ENCODE measurements around the gene NUP88.
"Not testable (repeated sequence)": the region's sequence is repeated elsewhere in the genome, so short reads cannot be mapped to it uniquely, and the experiment has no call there.

DNA sequence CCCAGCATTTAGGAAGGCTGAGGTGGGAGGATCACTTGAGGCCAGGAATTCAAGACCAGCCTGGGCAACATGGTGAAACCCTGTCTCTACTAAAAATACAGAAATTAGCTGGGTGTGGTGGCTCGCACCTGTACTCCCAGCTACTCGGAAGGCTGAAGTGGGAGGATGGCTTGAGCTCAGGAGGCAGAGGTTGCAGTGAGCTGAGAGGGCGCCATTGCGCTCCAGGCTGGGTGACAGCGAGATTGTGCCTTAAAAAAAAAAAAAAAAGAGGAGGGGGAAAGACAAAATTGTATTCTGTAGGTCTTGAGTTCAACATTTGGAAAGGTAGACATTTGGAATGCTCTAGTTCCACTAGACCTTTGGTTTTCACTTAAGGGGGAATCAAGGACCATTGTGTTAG is 11.8 kb upstream of the NUP88 start:
- TF ChIP-seq, protein P1, sequence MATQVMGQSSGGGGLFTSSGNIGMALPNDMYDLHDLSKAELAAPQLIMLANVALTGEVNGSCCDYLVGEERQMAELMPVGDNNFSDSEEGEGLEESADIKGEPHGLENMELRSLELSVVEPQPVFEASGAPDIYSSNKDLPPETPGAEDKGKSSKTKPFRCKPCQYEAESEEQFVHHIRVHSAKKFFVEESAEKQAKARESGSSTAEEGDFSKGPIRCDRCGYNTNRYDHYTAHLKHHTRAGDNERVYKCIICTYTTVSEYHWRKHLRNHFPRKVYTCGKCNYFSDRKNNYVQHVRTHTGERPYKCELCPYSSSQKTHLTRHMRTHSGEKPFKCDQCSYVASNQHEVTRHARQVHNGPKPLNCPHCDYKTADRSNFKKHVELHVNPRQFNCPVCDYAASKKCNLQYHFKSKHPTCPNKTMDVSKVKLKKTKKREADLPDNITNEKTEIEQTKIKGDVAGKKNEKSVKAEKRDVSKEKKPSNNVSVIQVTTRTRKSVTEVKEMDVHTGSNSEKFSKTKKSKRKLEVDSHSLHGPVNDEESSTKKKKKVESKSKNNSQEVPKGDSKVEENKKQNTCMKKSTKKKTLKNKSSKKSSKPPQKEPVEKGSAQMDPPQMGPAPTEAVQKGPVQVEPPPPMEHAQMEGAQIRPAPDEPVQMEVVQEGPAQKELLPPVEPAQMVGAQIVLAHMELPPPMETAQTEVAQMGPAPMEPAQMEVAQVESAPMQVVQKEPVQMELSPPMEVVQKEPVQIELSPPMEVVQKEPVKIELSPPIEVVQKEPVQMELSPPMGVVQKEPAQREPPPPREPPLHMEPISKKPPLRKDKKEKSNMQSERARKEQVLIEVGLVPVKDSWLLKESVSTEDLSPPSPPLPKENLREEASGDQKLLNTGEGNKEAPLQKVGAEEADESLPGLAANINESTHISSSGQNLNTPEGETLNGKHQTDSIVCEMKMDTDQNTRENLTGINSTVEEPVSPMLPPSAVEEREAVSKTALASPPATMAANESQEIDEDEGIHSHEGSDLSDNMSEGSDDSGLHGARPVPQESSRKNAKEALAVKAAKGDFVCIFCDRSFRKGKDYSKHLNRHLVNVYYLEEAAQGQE (IDR thresholded peaks at IDR 0.05; ENCODE audit: insufficient replicate concordance, low read depth): not testable (repeated sequence)
- TF ChIP-seq, protein P2, sequence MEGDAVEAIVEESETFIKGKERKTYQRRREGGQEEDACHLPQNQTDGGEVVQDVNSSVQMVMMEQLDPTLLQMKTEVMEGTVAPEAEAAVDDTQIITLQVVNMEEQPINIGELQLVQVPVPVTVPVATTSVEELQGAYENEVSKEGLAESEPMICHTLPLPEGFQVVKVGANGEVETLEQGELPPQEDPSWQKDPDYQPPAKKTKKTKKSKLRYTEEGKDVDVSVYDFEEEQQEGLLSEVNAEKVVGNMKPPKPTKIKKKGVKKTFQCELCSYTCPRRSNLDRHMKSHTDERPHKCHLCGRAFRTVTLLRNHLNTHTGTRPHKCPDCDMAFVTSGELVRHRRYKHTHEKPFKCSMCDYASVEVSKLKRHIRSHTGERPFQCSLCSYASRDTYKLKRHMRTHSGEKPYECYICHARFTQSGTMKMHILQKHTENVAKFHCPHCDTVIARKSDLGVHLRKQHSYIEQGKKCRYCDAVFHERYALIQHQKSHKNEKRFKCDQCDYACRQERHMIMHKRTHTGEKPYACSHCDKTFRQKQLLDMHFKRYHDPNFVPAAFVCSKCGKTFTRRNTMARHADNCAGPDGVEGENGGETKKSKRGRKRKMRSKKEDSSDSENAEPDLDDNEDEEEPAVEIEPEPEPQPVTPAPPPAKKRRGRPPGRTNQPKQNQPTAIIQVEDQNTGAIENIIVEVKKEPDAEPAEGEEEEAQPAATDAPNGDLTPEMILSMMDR (IDR thresholded peaks at IDR 0.05; ENCODE audit: insufficient read depth, low read length): not testable (repeated sequence)
- not testable (repeated sequence) for TF ChIP-seq POLR2AphosphoS5, GABPA (IDR thresholded peaks at IDR 0.05; ENCODE audit: low read depth)

All from HL-60 (cell line).